HPDE6-E6E7 (cell line): ENCODE results near the gene AKR1A1.
"Not testable (repeated sequence)": the region's sequence is repeated elsewhere in the genome, so short reads cannot be mapped to it uniquely, and the experiment has no call there.

Source experiments
- DNase-seq: peaks from one replicate; pipeline ENCODE4 v3.0.0; 2011; ENCODE audit warnings: missing footprints; ENCODE audit errors: extremely low spot score

The AKR1A1 gene

GRCh38 chr1:45569962-45570581 lies 19.4 kb downstream of the AKR1A1 start:
- peak; percentile 69 for DNase-seq

GRCh38 chr1:45570631-45571030 lies 20.0 kb downstream of the AKR1A1 start:
- no peak for DNase-seq

- DNase-seq, result no peak
Measured at GRCh38 chr1:45573231-45573804, 22.7 kb downstream of the AKR1A1 start.

GRCh38 chr1:45574105-45574626 lies 23.5 kb downstream of the AKR1A1 start:
- no peak for DNase-seq

GRCh38 chr1:45583264-45583665 lies 32.6 kb downstream of the AKR1A1 start:
- peak; percentile 100 for DNase-seq

GRCh38 chr1:45583666-45584350 lies 33.2 kb downstream of the AKR1A1 start, which contains the start of gene NASP:
NASP (plus strand) TSS chr1:45584041; CDS start chr1:45584147, 106 bp downstream.
- DNase-seq, result peak; percentile 83

- peak; percentile 86 for DNase-seq
Measured at GRCh38 chr1:45584351-45585109, 33.9 kb downstream of the AKR1A1 start.

- DNase-seq, result no peak
Measured at GRCh38 chr1:45585110-45585426, 34.4 kb downstream of the AKR1A1 start.

GRCh38 chr1:45585496-45586075 lies 35.0 kb downstream of the AKR1A1 start:
- no peak for DNase-seq

- DNase-seq, result no peak
Measured at GRCh38 chr1:45586769-45587168, 36.1 kb downstream of the AKR1A1 start.

- no peak for DNase-seq
Measured at GRCh38 chr1:45589861-45590260, 39.2 kb downstream of the AKR1A1 start.

GRCh38 chr1:45594412-45594811 lies 43.8 kb downstream of the AKR1A1 start:
- no peak for DNase-seq

GRCh38 chr1:45596765-45597164 lies 46.1 kb downstream of the AKR1A1 start:
- not testable (repeated sequence) for DNase-seq

- no peak for DNase-seq
Measured at GRCh38 chr1:45604239-45604638, 53.6 kb downstream of the AKR1A1 start.

GRCh38 chr1:45607404-45608074 lies 56.9 kb downstream of the AKR1A1 start:
- no peak for DNase-seq

GRCh38 chr1:45608175-45609156 lies 57.8 kb downstream of the AKR1A1 start:
- DNase-seq, result no peak

GRCh38 chr1:45610589-45611226 lies 60.1 kb downstream of the AKR1A1 start:
- DNase-seq, result no peak

GRCh38 chr1:45612941-45613579 lies 62.4 kb downstream of the AKR1A1 start:
- no peak for DNase-seq

GRCh38 chr1:45615885-45616284 lies 65.3 kb downstream of the AKR1A1 start:
- DNase-seq, result no peak
